T1000 (cell line): ENCODE measurements around the gene KBTBD13.
"Not testable (repeated sequence)": the region's sequence is repeated elsewhere in the genome, so short reads cannot be mapped to it uniquely, and the experiment has no call there.

Experiments
- DNase-seq: peaks from one replicate; lab custom pipeline; 2025; ENCODE audit warnings: mixed read lengths; lab: John Stamatoyannopoulos, UW

KBTBD13 gene

DNA sequence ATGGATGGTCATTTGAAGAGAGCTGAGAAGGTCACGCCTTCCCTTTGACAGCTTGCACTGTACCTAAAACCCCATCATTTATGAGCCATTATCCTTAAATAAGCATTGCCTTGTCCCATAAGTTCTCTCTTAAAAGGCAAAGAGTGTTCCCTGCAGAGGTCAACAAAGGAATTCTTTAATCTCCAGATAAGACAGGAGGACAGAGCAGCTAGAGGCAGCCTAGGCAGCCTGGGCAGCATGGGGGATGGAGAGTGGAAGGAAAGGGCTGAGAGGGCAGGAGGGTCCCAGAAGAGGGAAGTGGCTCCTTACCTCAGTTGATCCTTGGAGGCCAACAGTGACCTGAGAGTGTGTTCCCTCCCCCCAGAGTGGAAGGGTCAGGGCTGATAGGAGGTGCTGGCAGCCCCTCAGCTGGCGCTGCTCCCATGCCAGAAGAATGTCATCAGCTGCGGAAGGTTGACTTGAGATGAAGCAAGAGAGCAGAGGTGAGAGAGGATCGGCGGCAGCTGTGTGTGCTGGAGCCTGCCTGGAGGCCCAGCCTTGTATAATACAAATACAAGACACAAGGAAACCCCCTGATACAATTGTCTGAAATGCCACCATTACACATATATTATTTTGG lies 12.8 kb downstream of the KBTBD13 start:
- DNase-seq = no peak

DNA sequence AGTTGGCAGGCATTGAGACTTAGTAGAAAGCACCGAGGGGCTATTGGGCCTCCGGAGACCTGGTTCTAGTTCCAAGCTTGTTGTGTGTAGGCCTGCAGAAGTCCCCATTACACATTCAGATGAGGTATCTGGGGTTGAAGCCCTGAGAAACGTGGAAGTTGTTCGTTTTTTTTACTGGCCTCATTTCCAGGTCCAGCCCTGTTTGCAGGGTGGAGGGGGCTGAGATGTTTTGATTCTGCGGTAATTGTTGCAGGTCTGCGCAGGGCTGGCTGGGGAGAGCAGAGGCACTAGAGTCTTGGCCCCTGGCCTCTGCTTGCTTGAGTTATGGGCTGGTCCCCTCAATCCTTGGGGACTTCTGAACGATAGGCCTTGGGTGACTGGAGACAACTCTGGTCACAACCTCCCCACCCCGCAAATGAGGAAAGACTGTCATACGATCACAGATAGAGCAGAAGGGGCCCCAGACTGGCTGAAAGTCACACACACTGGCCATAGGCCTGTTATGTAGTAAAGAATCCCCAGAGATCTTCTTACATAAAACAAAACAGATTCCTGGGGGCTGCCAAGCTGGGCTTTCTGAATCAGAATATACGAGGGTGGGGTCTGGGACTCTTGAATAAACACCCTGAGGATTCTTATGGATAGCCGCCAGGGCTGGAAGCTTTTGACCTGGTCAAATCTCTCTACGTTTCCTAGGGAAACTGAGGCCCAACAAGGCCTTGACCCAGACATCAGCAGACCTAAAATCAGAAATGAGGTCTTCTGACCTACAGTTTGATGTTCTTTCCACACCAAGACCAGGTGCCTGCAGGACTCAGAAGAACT lies 15.6 kb downstream of the KBTBD13 start:
- no peak for DNase-seq

DNA sequence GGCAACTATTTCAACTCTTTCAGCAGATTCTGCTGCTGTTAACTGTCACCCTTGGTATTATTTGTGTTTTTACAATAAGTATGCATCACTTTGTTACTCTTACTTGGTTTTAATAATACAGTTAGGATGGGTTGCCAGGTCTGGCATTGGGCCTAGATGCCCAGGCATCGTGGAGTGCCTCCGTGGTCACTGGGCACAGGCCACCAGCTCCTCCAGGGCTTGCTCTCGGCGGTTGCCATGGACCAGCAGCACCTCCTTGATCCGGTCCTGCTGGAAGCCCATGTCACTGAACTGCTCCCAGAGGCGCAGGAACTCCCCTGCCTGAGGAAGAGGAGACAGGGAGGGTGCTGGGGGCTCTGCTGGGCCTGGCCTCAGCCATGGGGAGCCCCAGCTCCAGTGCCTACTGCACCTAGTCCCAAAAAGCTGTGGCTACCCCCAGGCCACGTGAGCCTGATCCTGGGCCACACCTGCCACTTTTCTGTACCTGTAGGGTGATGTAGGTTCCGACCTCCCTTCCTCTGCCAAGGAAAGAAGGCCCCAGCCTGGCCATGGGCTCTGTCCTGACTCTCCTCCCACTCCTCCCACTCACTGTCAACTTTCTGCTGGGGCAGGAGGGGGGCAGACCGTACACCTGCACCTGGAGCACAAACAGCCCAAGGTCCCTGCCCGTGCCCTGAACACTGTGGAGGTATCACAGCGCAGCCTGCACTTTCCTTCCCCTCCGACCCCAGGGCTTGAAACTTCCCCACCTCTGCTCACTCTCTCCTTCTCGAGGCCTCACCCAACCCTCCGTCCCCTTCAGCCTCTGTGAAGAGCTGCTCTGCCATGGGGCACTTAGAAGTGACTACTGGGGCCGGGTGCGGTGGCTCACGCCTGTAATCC lies 16.6 kb downstream of the KBTBD13 start:
- no peak for DNase-seq

DNA sequence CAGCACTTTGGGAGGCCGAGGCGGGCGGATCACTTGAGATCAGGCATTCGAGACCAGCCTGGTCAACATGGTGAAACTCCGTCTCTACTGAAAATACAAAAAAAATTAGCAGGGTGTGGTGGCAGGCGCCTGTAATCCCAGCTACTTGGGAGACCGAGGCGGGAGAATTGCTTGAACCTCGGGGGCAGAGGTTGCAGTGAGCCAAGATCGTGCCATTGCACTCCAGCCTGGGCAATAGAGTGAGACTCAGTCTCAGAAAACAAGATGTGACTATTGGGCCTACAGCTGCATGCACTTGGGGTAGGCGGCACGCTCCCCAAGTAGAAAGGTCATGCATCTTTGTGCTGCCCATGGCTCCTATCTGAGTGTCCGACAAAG lies 17.2 kb downstream of the KBTBD13 start:
- not testable (repeated sequence) for DNase-seq

DNA sequence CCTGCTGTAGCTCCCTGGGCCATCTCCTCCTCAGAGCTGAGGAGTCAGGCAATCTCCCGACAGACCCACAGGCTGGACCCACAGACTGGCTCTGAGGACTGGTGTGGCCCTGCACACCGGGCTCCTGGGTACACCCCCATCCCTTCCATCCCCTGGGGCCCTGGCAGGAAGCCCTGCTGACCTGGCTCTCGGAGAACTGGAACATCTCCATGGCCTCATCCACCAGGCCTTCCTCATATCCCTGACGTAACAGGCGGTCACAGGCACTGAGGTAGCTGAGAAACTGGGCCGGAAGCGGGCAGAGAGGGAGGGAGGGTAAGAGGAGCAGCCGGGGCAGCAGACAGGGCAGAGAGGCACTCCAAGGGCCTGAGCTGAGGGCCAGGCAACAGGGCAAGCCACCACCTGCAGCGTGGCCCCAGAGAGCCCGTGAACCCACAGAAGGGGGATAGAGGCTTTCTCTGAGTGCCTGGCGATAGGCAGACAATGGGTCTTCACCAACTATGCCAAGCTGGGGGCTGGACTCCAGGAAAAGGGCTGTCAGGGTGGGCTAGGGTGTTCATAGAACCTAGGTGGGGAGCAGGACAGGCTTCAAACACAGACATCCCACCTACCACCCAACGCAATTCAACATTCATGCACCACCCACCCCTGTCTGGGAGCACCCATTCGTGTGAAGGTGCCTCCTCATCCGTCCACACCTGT lies 17.9 kb downstream of the KBTBD13 start:
- no peak for DNase-seq

DNA sequence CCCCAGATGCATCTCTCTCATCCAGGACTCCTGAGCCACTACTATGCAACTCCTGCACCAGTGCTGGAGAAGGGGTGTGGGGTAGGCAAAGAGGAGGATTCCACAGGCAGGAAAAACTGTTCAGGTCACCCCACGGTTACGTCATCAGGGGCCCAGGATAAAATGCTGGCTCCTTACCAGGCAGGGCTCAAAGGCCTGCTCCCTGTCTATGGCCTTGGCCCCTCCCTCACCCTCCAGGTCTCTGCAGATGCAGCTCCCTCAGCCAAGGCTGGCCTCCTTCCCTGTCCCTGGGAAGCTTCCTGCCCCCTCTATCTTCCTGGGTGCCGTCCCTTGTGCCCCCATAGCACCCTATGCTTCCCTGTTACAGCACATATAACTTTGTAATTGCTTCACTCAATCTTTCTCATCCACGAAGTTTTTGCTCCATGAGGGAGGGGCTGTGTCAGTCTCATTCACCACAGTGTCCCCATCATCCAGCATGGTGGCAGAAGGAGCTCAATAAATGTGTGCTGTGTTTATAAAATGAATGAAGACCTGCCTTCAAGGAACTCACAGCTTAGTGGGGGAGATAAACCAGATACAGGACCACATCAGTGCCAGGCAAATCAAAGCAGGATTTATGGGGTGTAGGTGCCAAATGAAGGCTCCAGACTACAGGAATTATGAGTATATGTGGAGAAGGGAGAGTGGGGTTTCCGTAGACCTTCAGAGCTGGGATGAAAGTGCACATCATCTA lies 18.6 kb downstream of the KBTBD13 start:
- no peak for DNase-seq

DNA sequence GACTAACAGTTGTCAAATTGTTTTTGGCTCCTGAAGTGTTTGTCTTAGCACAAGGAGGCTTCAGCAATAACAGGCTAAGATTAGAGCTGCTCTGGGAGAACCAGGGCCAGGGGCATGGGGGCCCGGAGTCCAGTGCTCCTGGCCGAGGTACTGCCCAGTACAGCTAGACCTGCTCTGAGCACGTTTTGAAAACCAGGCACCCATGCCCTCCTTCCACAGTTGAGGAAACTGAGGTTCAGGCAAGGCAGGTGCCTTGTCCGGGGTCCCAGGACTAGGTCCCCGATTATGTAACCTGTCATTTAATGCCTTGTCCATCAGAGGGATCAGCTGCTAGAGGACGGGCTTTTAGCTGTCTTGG lies 19.2 kb downstream of the KBTBD13 start:
- DNase-seq = no peak

DNA sequence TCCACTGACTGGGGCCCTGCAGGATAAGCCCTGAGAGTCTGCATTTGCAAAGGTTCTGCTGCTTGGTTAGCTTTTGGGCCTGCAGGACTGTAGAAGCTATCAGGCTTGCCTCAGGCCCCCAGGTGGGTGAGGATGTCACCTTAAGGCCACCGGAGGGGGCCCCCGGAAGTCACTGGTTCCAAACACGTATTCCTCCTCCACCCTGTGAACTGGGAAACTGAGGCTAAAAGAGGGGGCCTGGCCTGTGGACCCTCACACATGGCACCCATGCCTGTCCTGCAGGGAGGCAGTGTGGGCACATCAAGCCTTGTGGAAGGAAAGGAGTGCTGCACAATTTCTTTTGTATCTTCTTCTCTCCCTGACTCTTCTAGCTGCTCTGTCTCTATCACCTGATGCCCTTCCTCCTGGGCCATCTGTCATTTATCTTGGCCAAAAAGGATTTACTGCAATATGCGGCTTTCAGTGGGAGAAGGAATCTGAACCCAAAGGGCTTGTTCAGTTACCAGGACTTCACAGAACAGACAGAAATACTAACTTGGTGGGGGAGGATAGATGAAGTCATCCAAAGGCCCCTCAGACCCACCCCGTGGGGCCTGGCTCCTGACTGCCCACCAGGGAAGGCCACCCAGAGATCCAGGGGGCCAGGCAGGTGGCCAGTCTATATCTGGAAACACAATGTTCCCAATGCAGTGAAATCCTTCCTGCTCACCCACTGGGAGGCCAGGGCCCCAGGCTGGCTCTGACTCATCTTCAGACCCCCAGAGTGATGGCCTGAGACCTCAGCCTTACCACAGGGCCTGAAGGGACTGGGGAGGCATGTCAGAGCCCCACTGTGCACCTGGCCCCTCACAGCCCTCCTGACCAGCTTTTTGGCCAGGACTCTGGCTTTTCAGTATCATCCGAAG lies 20.2 kb downstream of the KBTBD13 start:
- DNase-seq = no peak

DNA sequence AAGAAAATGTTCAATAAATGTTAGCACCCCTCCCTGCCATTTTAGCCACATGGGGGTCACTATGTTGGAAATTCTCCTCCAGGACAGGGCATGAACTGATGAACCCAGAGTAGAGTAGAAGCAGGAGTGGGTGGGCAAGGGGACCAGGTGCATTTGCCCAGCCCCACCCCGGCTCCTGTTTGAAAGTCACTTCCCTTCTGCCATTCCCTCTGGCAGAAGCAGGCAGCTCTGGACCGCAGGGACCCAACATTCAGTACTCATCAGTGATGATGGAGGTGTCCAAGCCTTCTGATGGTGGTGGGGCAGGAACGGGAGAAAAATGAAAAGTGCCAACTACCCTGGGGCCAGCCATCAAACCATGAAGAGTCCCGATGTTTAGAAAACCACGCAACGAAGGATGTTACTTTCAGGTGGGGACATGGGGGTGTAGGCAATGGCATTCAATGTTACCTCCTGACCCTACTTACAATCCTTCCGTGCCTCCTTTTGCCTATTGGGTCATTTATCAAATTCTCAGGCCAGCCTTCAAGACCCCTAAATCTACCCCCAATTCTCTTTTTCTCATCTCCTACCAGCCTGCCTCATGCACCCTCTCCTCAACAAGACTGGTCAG lies 21.2 kb downstream of the KBTBD13 start:
- no peak for DNase-seq

DNA sequence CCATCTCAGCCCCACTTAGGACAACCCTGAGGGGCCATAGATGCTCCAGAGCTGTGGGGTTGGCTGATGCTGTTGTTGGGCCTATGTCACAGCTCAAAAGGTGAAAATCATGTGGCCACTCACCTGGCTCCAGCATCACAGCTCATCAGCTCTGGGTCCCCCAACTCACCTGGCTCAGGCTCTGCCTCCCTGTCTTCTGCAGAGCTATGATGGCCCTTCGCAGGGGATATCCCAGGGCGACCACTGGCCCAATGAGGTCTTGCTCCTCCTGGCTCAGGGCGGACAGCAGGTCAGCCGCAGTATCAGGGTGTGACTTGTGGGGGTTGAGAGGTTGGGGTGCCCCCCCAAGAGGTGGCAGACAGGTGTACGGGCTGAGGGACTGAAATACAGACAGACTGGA lies 22.8 kb downstream of the KBTBD13 start:
- DNase-seq = no peak

DNA sequence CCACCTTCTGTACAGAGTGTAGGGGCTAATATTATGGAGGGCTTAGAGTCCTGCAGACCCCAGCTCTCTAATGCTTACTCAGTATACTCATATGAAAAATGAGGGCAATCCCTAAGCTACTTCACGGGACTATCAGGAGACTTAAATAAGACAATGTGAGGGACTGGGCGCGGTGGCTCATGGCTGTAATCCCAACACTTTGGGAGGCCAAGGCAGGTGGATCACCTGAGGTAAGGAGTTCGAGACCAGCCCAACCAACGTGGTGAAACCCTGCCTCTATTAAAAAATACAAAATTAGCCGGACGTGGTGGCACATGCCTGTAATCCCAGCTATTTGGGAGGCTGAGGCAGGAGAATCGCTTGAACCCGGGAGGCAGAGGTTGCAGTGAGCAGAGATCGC lies 23.3 kb downstream of the KBTBD13 start:
- DNase-seq = not testable (repeated sequence)

DNA sequence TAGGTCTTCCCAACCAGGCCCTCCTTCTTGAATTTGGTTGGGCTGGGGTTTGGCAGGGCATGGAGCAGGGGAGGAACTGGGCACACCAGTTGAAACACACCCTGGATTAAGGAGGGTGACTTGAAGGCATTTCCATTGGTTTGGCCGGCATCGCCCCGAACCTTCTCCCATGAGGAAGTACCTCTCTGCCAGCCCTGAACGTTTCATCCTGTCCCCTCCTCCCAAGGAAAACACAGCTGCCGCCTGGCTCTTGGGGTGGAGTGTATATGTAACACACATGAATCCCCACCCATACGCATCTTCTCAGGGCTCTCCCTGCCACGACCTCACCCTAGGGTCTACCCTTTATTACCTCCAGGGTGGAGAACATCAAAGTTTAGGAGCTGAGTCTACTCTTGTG lies 23.9 kb downstream of the KBTBD13 start:
- DNase-seq = no peak

DNA sequence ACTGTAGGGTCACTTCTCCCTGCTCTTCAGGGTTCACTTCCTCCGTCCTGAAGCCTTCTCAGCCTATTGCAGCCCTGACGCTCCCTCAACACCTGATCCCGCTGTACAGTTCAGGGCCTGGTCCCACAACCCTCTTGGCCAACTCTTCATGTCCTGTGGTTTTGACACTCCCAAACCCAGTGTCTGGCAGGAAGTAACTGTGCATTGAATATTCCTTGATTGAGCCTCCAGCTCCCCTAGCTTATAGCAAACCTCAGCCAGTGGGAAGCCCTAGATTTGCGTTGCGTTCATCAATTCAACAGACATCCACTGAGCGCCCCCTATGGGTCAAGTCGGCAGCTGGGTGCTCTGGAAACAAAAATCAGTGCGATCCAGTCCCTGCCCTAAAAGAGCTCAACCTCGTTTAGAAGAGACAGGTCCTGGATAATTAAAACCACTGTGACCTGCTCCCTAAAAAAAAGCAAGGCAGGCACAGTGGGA lies 24.9 kb downstream of the KBTBD13 start:
- DNase-seq = no peak

DNA sequence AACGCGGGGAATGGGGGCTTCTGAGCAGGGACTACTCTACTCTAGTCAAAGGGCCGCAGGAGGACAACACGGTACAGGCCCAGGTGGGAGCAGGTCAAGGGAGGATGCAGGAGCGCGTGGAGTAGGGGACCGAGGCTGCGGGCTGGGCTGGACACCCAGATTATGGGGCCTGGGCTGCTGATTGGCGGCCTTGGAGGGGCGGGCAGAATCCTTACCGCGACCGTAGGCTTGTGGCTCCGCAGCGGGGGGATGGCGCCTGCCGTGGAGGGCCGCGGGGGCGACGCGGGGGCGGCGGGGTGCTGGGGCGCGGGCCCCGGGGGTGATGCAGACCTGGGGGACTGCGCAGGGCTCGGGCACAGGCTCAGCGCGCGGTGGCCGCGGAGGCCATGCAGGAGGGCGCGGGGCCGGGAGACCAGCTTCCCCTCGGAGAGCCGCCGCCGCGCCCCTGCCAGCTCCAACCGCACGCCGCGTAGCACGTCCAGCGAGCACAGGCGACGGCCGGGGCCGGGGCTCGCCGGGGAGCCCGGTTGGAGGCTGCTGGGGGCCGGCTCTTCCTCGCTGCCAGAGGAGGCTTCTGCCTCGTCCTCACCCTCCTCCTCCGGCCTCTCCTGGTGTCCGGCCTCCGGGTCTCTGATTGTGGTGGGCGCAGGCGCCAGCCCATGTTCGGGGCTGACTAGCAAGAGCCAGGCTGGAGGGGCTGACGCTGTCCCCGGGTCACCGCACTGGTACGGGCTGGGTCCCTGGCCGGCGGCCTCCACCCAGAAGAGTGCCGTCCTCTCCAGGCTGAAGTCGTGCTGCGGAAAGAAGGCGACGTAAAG lies 25.6 kb downstream of the KBTBD13 start:
- no peak for DNase-seq

DNA sequence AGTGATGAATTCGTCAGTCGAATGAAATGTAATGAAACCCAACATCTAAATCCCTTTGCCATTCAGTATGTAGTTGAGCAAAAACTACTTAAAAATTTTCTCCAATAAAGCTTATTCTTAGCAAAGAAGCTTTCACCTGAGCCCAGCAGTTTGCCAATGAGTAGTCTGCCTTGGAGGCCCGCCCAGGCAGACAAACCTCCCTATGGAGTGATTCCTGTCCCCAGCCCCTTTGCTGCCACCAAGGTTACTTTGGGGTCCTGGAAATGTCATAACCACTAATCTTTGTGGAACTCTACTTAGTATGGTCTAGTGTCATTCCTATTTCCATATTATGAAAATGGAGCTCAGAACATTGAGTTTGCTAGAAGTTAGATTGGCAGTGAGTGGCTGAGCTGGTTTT lies 26.4 kb downstream of the KBTBD13 start:
- no peak for DNase-seq

DNA sequence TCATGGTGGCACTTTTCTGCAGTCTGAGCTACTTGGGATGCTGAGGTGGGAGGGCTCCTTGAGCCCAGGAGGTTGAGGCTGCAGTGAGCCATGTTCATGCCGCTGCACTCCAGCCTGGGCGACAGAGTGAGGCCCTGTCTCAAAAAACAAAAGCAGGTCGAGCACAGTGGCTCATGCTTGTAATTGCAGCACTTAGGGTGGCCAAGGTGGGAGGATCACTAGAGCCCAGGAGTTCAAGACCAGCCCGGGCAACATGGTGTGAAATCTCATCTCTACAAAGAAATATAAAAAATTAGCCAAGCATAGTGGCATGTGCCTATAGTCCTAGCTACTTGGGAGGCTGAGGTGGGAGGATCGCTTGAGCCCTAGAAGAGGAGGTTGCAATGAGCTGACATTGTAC lies 28.5 kb downstream of the KBTBD13 start:
- no peak for DNase-seq

DNA sequence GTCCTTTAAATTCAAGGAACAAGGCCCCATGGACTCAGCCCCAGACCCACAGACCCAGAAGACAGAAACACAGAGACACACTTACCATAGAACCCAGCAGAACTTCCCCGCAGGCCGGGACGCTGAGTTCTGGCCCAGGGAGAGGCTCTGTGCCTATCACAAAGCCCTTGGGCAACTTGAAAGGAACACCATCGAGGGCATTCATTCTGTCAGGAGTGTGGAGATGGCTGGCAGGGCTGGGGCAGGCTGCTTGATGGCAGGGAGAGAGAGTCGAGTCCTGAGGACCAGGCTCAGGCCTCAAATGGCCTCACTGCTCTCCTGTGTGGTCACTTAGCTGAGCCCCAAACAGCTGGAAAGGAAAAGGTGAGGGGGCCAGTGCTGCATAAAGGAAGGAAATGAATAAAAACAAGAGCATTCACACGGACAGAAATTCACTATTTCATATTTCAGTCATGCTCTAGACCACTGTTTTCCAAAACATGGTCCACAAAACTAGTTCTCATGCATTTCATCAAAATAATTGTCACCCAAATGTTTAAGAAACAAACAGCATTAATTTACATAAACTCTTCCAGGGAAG lies 29.6 kb downstream of the KBTBD13 start:
- DNase-seq = no peak

DNA sequence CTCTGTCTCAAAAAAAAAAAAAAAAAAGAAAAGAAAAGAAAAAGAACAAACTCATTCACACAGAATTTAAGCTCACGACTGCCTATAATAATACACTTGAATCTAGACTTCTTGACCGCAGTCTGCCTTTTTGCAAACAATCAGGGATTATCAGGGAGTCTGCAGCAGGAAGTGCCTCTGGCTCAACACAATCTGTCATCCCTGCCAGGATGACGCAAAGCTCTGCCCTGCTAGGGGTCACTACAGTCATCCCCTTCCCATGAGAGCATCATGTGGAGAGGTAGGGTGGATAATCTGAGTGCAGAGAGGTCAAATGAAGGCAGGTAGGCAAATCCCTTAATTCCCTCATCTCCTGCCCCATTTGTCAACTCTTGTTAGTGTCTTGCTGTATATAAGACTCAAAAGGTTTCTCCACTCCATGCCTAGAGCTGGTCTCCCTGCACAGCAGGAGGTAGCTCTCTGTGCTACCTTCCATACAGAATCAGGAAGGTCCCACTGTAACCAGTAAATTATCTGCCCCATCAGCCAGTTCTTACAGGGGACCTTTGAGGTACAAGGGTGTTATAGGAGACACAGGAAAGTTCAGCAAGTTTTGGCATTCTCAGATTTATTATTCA lies 34.2 kb downstream of the KBTBD13 start:
- DNase-seq = no peak
